RKO (cell line): Measurements from ENCODE around the gene LYSMD1.

Experiments used
- DNase-seq: peaks from one replicate; pipeline ENCODE4 v3.0.0-alpha.2; 2016; ENCODE audit warnings: low spot score

Gene LYSMD1

GRCh38 chr1:151175041-151175741 lies 9.5 kb upstream of the LYSMD1 start:
- DNase-seq, result no peak

- no peak for DNase-seq
Observed at GRCh38 chr1:151171190-151171589, 5.5 kb upstream of the LYSMD1 start.

- no peak for DNase-seq
Observed at GRCh38 chr1:151167116-151167515, 1.4 kb upstream of the LYSMD1 start.

- peak; percentile 65 for DNase-seq
Observed at GRCh38 chr1:151166505-151166956, 829 bp upstream of the LYSMD1 start.

GRCh38 chr1:151165281-151165737 lies 393 bp downstream of the LYSMD1 start:
- DNase-seq, result peak; percentile 65

GRCh38 chr1:151164732-151165280 lies 896 bp downstream of the LYSMD1 start:
- peak; percentile 29 for DNase-seq

- no peak for DNase-seq
Observed at GRCh38 chr1:151159373-151159772, 6.3 kb downstream of the LYSMD1 start.

- DNase-seq, result no peak
Observed at GRCh38 chr1:151158751-151159251, 6.9 kb downstream of the LYSMD1 start.

GRCh38 chr1:151158326-151158725 lies 7.4 kb downstream of the LYSMD1 start:
- no peak for DNase-seq

GRCh38 chr1:151157067-151157531 lies 8.6 kb downstream of the LYSMD1 start:
- no peak for DNase-seq

- DNase-seq, result no peak
Observed at GRCh38 chr1:151156515-151156819, 9.2 kb downstream of the LYSMD1 start, which contains the start of gene TNFAIP8L2. TSS of gene TNFAIP8L2 (plus strand) at chr1:151156649. CDS start at chr1:151158698, 2,049 bp downstream.

GRCh38 chr1:151147665-151148064 lies 18.0 kb downstream of the LYSMD1 start:
- no peak for DNase-seq

- no peak for DNase-seq
Observed at GRCh38 chr1:151147132-151147503, 18.6 kb downstream of the LYSMD1 start.

GRCh38 chr1:151146412-151147131 lies 19.1 kb downstream of the LYSMD1 start, which contains the start of gene SEMA6C:
TSS of gene SEMA6C (minus strand) at chr1:151146631. CDS start at chr1:151142621, 4,010 bp downstream.
- DNase-seq, result peak; percentile 89

GRCh38 chr1:151146072-151146411 lies 19.7 kb downstream of the LYSMD1 start:
- no peak for DNase-seq

GRCh38 chr1:151145304-151146071 lies 20.2 kb downstream of the LYSMD1 start:
- DNase-seq, result no peak

GRCh38 chr1:151144474-151145303 lies 21.0 kb downstream of the LYSMD1 start:
- DNase-seq, result no peak

- DNase-seq, result no peak
Observed at GRCh38 chr1:151143986-151144385, 21.7 kb downstream of the LYSMD1 start.

GRCh38 chr1:151143057-151143435 lies 22.7 kb downstream of the LYSMD1 start:
- no peak for DNase-seq

GRCh38 chr1:151142411-151143056 lies 23.2 kb downstream of the LYSMD1 start:
- DNase-seq, result no peak

- DNase-seq, result no peak
Observed at GRCh38 chr1:151137789-151138188, 27.9 kb downstream of the LYSMD1 start.
